ENCODE data around the gene FES.
"Not testable (repeated sequence)": the region's sequence is repeated elsewhere in the genome, so short reads cannot be mapped to it uniquely, and the experiment has no call there.

The FES gene

GRCh38 chr15:90883976-90884718, at the start of gene FES:
TSS of gene FES (plus strand) at chr15:90884504. CDS start at chr15:90885046, 542 bp downstream.
- peak; percentile 44 for DNase-seq (ENCODE audit: low spot score)

- DNase-seq (ENCODE audit: low spot score), result no peak
These were observed 49.7 kb upstream of the FES start for GRCh38 chr15:90834626-90835025.

- no peak for DNase-seq (ENCODE audit: low spot score)
These were observed 47.9 kb upstream of the FES start for GRCh38 chr15:90836296-90836871.

- DNase-seq (ENCODE audit: low spot score), result no peak
These were observed 47.2 kb upstream of the FES start for GRCh38 chr15:90837094-90837493.

GRCh38 chr15:90838139-90838538, 46.2 kb upstream of the FES start:
- no peak for DNase-seq (ENCODE audit: low spot score)

- DNase-seq (ENCODE audit: low spot score), result no peak
These were observed 45.8 kb upstream of the FES start for GRCh38 chr15:90838544-90838943.

GRCh38 chr15:90839187-90840071, 44.9 kb upstream of the FES start:
- DNase-seq (ENCODE audit: low spot score), result peak; percentile 34

- DNase-seq (ENCODE audit: low spot score), result no peak
These were observed 44.0 kb upstream of the FES start for GRCh38 chr15:90840157-90840855.

- no peak for DNase-seq (ENCODE audit: low spot score)
These were observed 43.4 kb upstream of the FES start for GRCh38 chr15:90840954-90841353.

GRCh38 chr15:90844696-90845095, 39.6 kb upstream of the FES start:
- no peak for DNase-seq (ENCODE audit: low spot score)

GRCh38 chr15:90845201-90845949, 38.9 kb upstream of the FES start:
- peak; percentile 82 for DNase-seq (ENCODE audit: low spot score)

GRCh38 chr15:90849424-90849823, 34.9 kb upstream of the FES start:
- not testable (repeated sequence) for DNase-seq (ENCODE audit: low spot score)

- DNase-seq (ENCODE audit: low spot score), result no peak
These were observed 33.2 kb upstream of the FES start for GRCh38 chr15:90851114-90851513.

- DNase-seq (ENCODE audit: low spot score), result no peak
These were observed 32.4 kb upstream of the FES start for GRCh38 chr15:90851940-90852339.

- no peak for DNase-seq (ENCODE audit: low spot score)
These were observed 29.2 kb upstream of the FES start for GRCh38 chr15:90855139-90855538.

GRCh38 chr15:90857337-90857736, 27.0 kb upstream of the FES start:
- no peak for DNase-seq (ENCODE audit: low spot score)

GRCh38 chr15:90857883-90858443, 26.3 kb upstream of the FES start:
- DNase-seq (ENCODE audit: low spot score), result no peak

GRCh38 chr15:90859234-90860131, 24.8 kb upstream of the FES start:
- DNase-seq (ENCODE audit: low spot score), result no peak

GRCh38 chr15:90860450-90860849, 23.9 kb upstream of the FES start:
- no peak for DNase-seq (ENCODE audit: low spot score)
